HG02610 (cell line): ENCODE measurements around the gene DTWD2.

Experiments used
- ATAC-seq: cut with Tn5 transposase; IDR thresholded peaks from one replicate; pipeline ENCODE4 v1.9.1; 2021; ENCODE audit warnings: mild to moderate bottlenecking, moderate library complexity; ENCODE audit not compliant: unreplicated experiment

Gene DTWD2, protein sequence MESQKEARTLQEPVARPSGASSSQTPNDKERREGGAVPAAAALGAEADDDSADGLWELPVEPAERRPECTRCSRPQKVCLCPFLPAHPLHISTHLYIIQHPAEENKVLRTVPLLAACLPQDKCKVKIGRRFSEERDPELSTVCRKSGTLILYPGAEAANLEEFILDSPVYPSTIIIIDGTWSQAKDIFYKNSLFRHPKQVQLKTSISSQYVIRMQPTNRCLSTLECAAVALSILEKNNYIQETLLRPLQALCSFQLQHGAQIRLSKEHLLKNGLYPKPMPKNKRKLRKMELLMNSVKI

DNA sequence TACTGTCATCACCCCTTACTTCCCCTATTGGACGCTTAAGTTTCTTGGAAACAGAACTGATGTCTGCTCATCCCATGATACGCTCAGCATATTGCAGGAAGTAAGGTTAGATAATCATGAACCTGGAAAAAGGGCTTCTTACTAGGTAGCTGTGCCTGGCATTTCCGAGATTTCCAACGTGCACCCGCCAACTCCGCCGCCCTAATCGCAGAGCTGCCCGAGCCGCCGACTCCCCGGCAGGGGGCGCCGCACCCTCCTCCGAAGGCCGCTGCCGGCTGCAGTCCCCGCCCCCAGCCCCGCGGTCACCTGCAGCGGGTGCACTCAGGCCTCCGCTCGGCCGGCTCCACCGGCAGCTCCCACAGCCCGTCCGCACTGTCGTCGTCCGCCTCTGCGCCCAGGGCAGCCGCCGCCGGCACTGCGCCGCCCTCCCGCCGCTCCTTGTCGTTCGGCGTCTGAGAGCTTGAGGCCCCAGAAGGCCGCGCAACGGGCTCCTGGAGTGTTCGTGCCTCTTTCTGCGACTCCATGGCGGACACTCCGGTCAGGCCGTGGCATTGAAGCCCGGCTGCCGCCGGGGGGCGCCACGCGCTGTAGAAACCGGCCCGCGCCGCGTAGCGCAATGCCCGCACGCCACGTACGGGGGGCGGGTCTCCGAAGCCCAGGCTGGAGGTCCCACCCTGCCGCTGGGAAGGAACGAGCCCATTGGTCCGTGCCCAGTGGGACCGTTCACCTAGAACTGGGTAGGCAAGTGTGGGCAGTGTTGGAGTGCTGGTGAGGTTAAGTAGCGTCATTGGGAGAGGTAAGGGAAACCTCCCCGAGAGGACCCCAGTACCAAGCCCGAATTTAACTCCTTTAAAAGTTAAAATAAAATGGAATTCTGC lies at the start of gene DTWD2:
DTWD2 (minus strand) TSS at position 560 of the 878 bp plus-strand sequence; CDS start at position 524, 36 bp downstream.
- ATAC-seq = peak; percentile 94

DNA sequence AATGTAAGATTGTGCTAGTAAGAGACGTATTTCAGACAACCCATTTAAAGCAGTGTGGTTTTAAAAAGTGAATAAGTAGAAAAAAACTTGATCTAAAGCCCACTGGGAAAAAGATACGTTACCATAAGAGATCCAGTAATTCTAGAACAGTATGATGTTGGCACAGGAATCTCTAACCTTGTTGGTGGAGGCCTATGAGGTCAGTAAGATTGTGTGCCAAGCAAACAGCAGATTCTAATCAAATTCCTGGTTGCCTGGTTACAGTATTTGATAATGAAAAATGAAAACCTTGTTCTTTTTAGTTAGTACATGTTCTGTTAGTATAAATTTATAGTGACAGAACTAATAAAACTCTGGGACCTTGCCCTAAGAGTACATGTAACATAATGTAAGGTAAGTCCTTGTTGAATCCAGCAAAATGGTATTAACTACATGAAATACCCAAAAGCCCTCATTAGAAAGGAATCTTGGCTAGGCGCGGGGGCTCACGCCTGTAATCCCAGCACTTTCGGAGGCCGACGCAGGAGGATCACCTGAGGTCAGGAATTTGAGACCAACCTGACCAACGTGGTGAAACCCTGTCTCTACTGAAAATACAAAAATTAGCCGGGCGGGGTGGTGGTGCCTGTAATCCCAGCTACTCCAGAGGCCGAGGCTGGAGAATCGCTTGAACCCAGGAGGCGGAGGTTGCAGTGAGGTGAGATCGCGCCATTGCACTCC lies 49.3 kb upstream of the DTWD2 start:
- no peak for ATAC-seq

DNA sequence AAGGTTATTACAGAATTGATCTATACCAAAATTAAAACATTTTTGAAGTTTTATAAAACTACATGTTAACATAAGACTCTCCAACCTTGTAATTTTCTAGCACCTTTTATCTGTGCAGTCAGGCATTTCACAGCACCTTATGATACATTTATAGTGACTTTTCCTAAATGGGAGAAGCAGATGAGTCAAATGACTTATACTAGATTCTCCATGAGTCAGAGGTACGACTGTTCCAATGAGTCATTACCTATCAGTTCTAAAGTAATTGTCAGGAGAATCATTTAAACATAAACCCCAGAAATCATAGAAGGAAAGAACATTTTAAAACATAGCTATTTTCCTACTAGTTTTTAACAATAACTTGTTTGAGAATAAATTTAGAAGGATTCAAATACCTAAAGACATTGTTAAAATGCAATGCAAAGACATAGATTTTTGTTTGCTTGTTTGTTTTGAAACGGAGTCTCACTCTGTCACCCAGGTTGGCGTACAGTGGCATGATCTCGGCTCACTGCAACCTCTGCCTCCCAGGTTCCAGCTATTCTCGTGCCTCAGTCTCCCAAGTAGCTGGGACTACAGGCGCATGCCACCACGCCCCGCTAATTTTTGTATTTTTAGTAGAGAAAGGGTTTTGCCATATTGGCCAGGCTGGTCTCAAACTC lies 47.9 kb upstream of the DTWD2 start:
- no peak for ATAC-seq

GRCh38 chr5:119033135-119033534 lies 44.8 kb upstream of the DTWD2 start:
- no peak for ATAC-seq

DNA sequence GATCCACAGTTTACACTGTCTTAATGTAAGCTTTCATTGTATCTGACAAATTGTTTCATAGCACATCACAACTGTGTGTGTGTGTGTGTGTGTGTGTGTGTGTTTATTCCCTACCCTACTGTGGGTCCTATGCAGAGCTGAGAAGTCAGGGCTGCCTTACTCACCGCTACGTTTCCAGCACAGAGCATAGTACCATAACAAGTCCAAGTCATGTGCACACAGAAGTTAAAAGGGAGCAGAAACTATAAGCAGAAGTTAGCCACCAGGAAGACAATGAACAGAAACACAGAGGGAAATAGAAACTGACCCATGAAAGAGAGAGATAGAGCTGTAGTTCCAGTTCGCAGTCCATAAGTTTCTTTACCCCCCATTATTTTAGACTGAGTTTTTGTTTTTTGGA lies 44.3 kb upstream of the DTWD2 start:
- ATAC-seq = no peak

DNA sequence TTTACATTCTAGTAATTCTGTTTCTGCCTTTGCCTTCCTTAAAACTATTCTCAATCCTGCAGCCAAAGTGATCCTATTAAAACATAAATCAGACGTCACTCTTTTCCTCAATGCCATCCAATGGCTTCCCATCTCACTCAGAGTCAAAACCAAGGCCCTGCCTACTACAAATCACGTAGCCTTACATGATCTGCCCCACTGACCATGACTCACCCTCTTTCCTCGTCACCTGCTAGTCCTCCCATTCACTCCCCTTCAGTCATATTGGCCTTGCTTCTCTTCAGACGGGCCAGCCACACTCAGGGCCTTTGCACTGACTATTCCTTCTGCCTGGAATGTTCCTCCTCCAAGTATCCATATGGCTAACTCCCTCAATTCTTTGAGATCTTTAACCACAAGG lies 43.6 kb upstream of the DTWD2 start:
- ATAC-seq = peak; percentile 25

- ATAC-seq = peak; percentile 52
Observed at GRCh38 chr5:119031011-119031886, 42.9 kb upstream of the DTWD2 start.

DNA sequence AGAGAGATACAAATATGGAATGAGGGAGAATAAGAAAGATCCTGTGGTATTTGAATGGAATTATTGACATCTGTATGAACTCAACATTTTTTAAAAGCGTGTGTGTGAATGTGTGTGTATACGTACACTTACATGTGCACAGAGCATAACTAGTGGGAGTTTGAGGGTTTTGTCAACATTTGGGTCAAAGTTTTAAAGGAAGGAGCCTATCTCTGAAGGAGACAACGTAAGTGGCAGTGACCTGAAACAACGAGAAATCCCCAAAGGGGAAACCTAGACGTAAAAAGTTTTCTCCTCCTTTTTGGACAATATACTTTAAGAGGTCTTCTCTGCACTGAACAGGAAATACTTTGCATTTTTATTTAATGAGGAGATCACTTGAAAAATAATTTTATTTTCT lies 40.2 kb upstream of the DTWD2 start:
- ATAC-seq = no peak

- no peak for ATAC-seq
Observed at GRCh38 chr5:119022773-119023172, 34.4 kb upstream of the DTWD2 start.

DNA sequence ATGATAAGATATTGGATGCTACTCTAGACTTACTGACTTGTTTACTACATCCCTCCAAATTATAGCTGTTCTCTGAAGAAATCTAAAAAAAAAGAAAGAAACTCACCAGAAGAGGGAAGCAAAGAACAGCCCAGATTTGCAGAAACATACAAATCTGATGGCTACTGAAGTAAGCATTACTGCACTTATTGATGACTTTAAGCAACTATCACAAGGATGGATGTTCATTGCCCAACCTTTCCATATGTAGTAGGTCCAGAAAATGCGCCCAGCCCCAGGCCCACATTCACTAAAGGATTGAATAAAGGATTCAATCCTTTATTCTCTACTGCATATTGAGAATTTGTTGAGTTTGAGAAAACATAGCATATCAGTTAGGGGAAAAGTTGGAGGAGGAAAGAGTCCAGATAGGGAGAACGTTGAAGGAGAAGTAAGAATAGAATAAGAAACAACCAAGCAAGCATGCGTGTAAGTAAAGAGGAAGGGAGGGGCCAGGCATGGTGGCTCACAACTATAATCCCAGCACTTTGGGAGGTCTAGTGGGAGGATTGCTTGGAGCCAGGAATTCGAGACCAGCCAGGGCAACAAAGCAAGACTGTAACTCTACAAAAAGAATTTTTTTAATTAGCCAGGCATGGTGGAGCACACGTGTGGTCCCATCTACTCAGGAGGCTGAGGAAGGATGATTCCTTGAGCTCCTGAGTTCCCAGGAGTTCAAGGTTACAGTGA lies 33.8 kb upstream of the DTWD2 start:
- peak; percentile 55 for ATAC-seq

GRCh38 chr5:119021149-119021732 lies 32.9 kb upstream of the DTWD2 start:
- no peak for ATAC-seq

DNA sequence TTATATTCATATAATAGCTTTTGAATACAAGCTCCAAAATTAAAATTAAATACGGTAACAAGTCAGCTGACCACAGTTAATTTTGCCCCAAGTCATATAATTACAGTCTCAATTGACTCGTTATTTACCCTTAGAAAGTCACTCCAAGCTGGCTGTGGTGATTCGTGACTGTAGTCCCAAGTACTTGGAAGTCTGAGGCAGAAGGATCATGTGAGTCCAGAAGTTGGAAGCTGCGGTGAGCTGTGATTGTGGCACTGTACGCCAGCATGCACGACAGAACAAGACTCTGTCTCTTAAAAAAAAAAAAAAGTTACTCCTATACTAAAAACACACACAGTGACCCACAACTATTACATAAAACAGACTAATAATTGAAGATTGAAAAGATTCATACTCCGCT lies 31.6 kb upstream of the DTWD2 start:
- no peak for ATAC-seq

GRCh38 chr5:119019501-119019900 lies 31.2 kb upstream of the DTWD2 start:
- ATAC-seq = no peak

DNA sequence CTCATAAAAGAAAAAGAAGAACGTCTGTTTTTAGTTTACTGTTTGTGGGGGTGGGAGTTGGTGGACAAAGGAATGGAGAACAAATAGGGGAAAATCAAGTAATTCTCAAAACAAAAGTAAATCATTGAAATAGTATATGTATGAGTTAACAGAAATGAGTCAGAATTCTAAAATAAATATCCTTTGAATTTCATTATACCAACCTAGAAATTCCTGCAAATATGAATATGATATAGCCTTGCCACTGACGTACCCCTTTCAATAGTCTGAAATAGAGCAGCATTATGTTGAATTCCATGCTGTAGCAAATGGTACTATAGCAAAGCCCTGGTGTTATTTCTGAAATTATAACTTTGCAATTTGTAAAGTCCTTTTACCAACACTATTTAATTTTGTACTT lies 29.6 kb upstream of the DTWD2 start:
- no peak for ATAC-seq

DNA sequence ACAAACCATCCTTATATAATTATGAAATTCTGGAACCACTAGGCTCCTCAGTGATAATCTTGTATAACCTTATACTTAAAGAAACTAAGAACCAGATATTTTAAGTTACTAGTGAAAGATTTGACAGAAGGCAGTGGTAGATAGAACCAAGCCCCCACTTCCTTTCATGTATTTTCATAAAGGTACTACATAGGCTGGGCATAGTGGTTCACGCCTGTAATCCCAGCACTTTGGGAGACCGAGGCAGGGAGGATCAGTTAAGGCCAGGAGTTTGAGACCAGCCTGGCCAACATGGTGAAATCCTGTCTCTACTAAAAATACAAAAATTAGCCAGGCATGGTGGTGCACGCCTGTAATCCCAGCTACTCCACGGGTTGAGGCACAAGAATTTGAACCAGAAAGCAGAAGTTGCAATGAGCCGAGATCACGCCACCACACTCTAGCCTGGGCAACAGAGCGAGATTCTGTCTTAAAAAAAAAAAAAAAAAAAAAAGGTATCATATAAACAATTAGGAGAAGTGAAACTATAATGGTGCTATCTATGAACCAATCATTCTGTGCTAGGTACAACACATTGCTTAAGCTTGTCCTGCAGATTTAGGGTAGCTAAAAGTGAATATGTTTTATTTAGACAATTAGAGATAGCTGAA lies 27.9 kb upstream of the DTWD2 start:
- ATAC-seq = peak; percentile 90

DNA sequence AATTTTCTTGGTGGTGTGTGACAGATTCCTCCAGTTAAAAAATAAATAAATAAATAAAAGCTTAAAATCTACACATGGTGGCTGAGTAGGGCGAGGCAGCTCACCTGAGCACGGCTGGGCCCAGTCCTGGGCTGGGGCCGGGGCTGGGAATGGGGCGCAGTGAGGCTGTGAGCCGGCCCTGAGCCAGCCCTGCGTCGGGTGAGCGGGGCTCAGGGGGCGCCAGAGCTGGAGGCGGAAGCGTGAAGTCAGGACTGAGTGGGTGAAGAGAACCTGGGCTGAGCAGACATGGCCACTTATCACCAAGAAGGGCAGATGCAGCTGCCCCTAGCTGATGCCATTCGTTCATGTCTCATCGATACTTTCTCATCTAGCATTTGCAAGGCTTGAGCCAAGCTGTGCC lies 22.8 kb upstream of the DTWD2 start:
- no peak for ATAC-seq

- ATAC-seq = no peak
Observed at GRCh38 chr5:119010206-119010605, 21.9 kb upstream of the DTWD2 start.

DNA sequence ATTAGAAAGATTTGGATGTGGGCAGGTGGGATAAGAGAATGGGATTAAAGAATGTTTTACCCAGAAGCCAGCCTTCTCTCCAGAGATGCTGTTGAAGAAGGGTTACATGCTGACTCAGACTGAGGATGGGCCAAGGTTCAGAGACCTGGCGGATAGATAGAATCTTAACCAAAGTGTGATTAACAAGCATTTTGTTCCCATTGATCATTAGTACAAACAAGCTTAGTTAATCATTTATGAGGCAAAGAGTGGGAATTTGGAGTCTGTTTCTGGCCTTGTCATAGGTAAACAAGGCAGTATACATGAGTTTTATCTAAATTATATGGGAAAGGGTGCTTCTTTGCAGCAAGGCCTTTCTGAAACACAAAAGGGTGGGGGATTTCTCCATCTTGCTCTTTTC lies 20.8 kb upstream of the DTWD2 start:
- no peak for ATAC-seq

DNA sequence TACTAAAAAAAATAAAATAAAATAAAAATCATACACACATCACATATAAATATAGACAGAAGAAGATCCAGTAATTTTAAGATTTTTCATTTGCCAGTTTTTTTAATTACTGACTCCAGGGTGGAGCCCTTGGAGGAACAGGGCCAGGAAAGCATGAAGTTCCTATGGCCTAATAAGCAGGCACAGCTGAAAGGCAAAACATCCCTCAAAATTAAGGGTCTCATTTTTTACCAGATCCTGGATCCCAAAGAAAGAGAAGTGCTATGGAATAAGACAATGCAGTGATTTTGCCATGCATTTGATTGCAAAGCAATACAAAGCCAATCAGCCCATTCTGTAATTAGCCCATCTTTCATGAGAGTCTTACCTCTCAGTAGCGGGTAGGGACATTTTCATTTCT lies 11.3 kb upstream of the DTWD2 start:
- ATAC-seq = no peak
